H1 (cell line): ENCODE measurements around the gene KSR2. TPM values are rescaled to one million over a fixed set of nuclear protein-coding genes. Genes with fewer than 3 reads are reported as not detected.

Source experiments
- CTCF ChIA-PET: fragments of 300-600 bp; sonication (Branson Sonifier 250); formaldehyde crosslinking; loops from one replicate; lab custom pipeline; 2021; ENCODE audit not compliant: partially characterized antibody; lab: Charles Lee
- POLR2A ChIA-PET: fragments of 300-600 bp; sonication (Branson Sonifier 250); formaldehyde crosslinking; loops from one replicate; lab custom pipeline; 2021; ENCODE audit warnings: inconsistent platforms; ENCODE audit not compliant: partially characterized antibody; lab: Charles Lee
- DNase-seq, 2 experiments: peaks; one replicate each; pipeline versions ENCODE4 v3.0.0 to v3.0.0-alpha.2; 2010 to 2022; ENCODE audit warnings: low spot score in 2 of 2, low read depth in 1 of 2, mixed read lengths in 1 of 2
- FAIRE-seq: peaks from 2 replicates; lab custom pipeline; 2011; peaks lifted over from hg19 to GRCh38; lab: Jason Lieb, UNC
- H2AFZ ChIP-seq: 2 replicates; pipeline ENCODE4 v1.8.1; 2012; ENCODE audit warnings: low read length, inconsistent platforms
- H2AK5ac ChIP-seq: 2 replicates; pipeline ENCODE4 v1.6.1; 2013; ENCODE audit warnings: low read depth, low read length
- H2BK120ac ChIP-seq: replicated peaks from 2 replicates; pipeline ENCODE3; 2013; ENCODE audit warnings: low read depth, low read length, inconsistent platforms
- H2BK12ac ChIP-seq: 2 replicates; pipeline ENCODE4 v1.6.1; 2013; ENCODE audit warnings: low read depth, low read length
- H2BK15ac ChIP-seq: 2 replicates; pipeline ENCODE4 v1.6.1; 2013; ENCODE audit warnings: low read length
- H2BK20ac ChIP-seq: 2 replicates; pipeline ENCODE4 v1.6.1; 2013; ENCODE audit warnings: low read length
- H2BK5ac ChIP-seq: 2 replicates; pipeline ENCODE4 v1.6.1; 2013; ENCODE audit warnings: low read depth, low read length
- H3K14ac ChIP-seq: 2 replicates; pipeline ENCODE4 v1.6.1; 2013; ENCODE audit warnings: inconsistent platforms; ENCODE audit not compliant: insufficient read length
- H3K18ac ChIP-seq: 2 replicates; pipeline ENCODE4 v1.6.1; 2013; ENCODE audit warnings: low read length; ENCODE audit errors: extremely low read depth
- H3K23ac ChIP-seq: 2 replicates; pipeline ENCODE4 v1.6.1; 2013; ENCODE audit warnings: inconsistent platforms; ENCODE audit not compliant: insufficient read length
- H3K23me2 ChIP-seq: 2 replicates; pipeline ENCODE4 v1.6.1; 2013; ENCODE audit warnings: low read depth, low read length
- H3K27ac ChIP-seq: 2 replicates; pipeline ENCODE4 v1.6.1; 2011; ENCODE audit warnings: low read depth, low read length, inconsistent platforms
- H3K27me3 ChIP-seq, 4 experiments: replicated peaks in 1 of 4; 1 replicate in 1 of 4; 2 replicates in 3 of 4; pipeline versions ENCODE4 v1.6.1 to v1.8.1; 2011 to 2013; ENCODE audit warnings: low read length in 3 of 4, mild to moderate bottlenecking in 3 of 4, inconsistent platforms in 2 of 4, mixed read lengths in 2 of 4, moderate library complexity in 1 of 4; ENCODE audit not compliant: control insufficient read depth in 3 of 4, insufficient read depth in 3 of 4; ENCODE audit errors: extremely low read depth in 1 of 4
- H3K36me3 ChIP-seq, 4 experiments: 2 replicates each; pipeline versions ENCODE4 v1.6.1 to v1.8.1; 2011 to 2013; ENCODE audit warnings: mild to moderate bottlenecking in 4 of 4, low read length in 3 of 4, moderate library complexity in 2 of 4, control low read depth in 1 of 4, inconsistent platforms in 1 of 4; ENCODE audit not compliant: insufficient read depth in 4 of 4, control insufficient read depth in 2 of 4
- H3K4ac ChIP-seq: replicated peaks from 2 replicates; pipeline ENCODE3; 2013; ENCODE audit warnings: low read length, low read depth, mixed read lengths, inconsistent platforms; ENCODE audit not compliant: insufficient read length
- H3K4me1 ChIP-seq, 4 experiments: replicated peaks in 1 of 4; 1 replicate in 1 of 4; 2 replicates in 3 of 4; pipeline versions ENCODE4 v1.6.1 to v1.8.1; 2011 to 2013; ENCODE audit warnings: low read length in 3 of 4, inconsistent platforms in 2 of 4, mixed read lengths in 1 of 4; ENCODE audit not compliant: insufficient read depth in 4 of 4, control insufficient read depth in 3 of 4
- H3K4me2 ChIP-seq, 2 experiments: 2 replicates each; pipeline versions ENCODE4 v1.6.1 to v1.8.1; 2011 to 2013; ENCODE audit warnings: low read depth in 2 of 2, low read length in 2 of 2, control low read depth in 1 of 2, inconsistent platforms in 1 of 2, mild to moderate bottlenecking in 1 of 2; ENCODE audit not compliant: insufficient read depth in 1 of 2
- H3K4me3 ChIP-seq, 4 experiments: fragments of 200-600, 300-600 bp in 1 of 4; sonication (generic), shearing (Covaris generic), sonication (Bioruptor Twin) in 1 of 4; 2 replicates each; pipeline versions ENCODE4 v1.5.1 to v1.8.1; 2011 to 2016; ENCODE audit warnings: low read length in 4 of 4, low read depth in 3 of 4, control low read depth in 2 of 4, inconsistent platforms in 2 of 4, mild to moderate bottlenecking in 2 of 4, mixed read lengths in 1 of 4, moderate library complexity in 1 of 4; ENCODE audit not compliant: insufficient read depth in 2 of 4; ENCODE audit errors: extremely low read depth in 1 of 4
- H3K56ac ChIP-seq: replicated peaks from 2 replicates; pipeline ENCODE3; 2013; ENCODE audit warnings: low read depth, mild to moderate bottlenecking, mixed read lengths, low read length, inconsistent platforms; ENCODE audit not compliant: insufficient read length
- H3K79me1 ChIP-seq: 2 replicates; pipeline ENCODE4 v1.6.1; 2013; ENCODE audit warnings: low read depth, low read length, control low read depth
- H3K79me2 ChIP-seq, 2 experiments: 2 replicates each; pipeline versions ENCODE4 v1.6.1 to v1.8.1; 2012 to 2013; ENCODE audit warnings: low read length in 2 of 2, mild to moderate bottlenecking in 2 of 2, inconsistent platforms in 1 of 2; ENCODE audit not compliant: insufficient read depth in 2 of 2, control insufficient read depth in 1 of 2
- H3K9ac ChIP-seq, 4 experiments: replicated peaks in 1 of 4; 1 replicate in 1 of 4; 2 replicates in 3 of 4; pipeline versions ENCODE4 v1.6.1 to v1.8.1; 2011 to 2013; ENCODE audit warnings: low read depth in 3 of 4, low read length in 3 of 4, control low read depth in 2 of 4, mild to moderate bottlenecking in 2 of 4, moderate library complexity in 2 of 4, inconsistent platforms in 1 of 4; ENCODE audit errors: extremely low read depth in 1 of 4
- H3K9me3 ChIP-seq, 2 experiments: 2 replicates each; pipeline versions ENCODE4 v1.6.1 to v1.8.1; 2012 to 2013; ENCODE audit warnings: mild to moderate bottlenecking in 2 of 2, moderate library complexity in 2 of 2, control low read depth in 1 of 2, inconsistent platforms in 1 of 2, low read depth in 1 of 2, low read length in 1 of 2, mixed read lengths in 1 of 2; ENCODE audit not compliant: insufficient read depth in 2 of 2
- H4K20me1 ChIP-seq, 2 experiments: replicated peaks in 1 of 2; 2 replicates each; pipeline versions ENCODE3 to v1.8.1; 2011 to 2013; ENCODE audit warnings: inconsistent platforms in 2 of 2, low read length in 2 of 2, mild to moderate bottlenecking in 1 of 2; ENCODE audit not compliant: insufficient read depth in 2 of 2, control insufficient read depth in 1 of 2
- H4K5ac ChIP-seq: 2 replicates; pipeline ENCODE4 v1.6.1; 2013; ENCODE audit warnings: low read length, low read depth, mixed read lengths, inconsistent platforms; ENCODE audit not compliant: insufficient read length
- H4K8ac ChIP-seq: 2 replicates; pipeline ENCODE4 v1.8.0; 2013; ENCODE audit warnings: mild to moderate bottlenecking, moderate library complexity, low read length, inconsistent platforms; ENCODE audit not compliant: insufficient read depth; ENCODE audit errors: extremely low read depth
- H4K91ac ChIP-seq: replicated peaks from 2 replicates; pipeline ENCODE3; 2013; ENCODE audit warnings: low read length, mixed read lengths, inconsistent platforms; ENCODE audit not compliant: insufficient read length
- BACH1 ChIP-seq: IDR thresholded peaks from 2 replicates; pipeline ENCODE4 v1.6.1; 2012; ENCODE audit warnings: low read length, improper control_type of control experiment
- BCL11A ChIP-seq, 2 experiments: IDR thresholded peaks; one replicate each; pipeline ENCODE4 v1.6.1; 2011; ENCODE audit warnings: low read depth in 2 of 2, low read length in 2 of 2, mild to moderate bottlenecking in 2 of 2
- CREB1 ChIP-seq: IDR thresholded peaks from 2 replicates; pipeline ENCODE4 v1.6.1; 2012; ENCODE audit warnings: inconsistent platforms
- FOSL1 ChIP-seq: IDR thresholded peaks from 2 replicates; pipeline ENCODE4 v1.6.1; 2011; ENCODE audit warnings: mild to moderate bottlenecking, low read depth, low read length, moderate library complexity; ENCODE audit not compliant: insufficient read depth
- HDAC6 ChIP-seq: IDR thresholded peaks from one replicate; pipeline ENCODE4 v1.7.1; 2012; ENCODE audit warnings: low read depth, mild to moderate bottlenecking, inconsistent platforms, low read length, moderate library complexity
- JUN ChIP-seq: IDR thresholded peaks from 2 replicates; pipeline ENCODE4 v1.6.1; 2011; ENCODE audit warnings: low read depth, mild to moderate bottlenecking, improper control_type of control experiment, low read length
- NRF1 ChIP-seq: IDR thresholded peaks from 2 replicates; pipeline ENCODE4 v1.6.1; 2011; ENCODE audit warnings: mild to moderate bottlenecking, low read depth, low read length, improper control_type of control experiment
- RAD21 ChIP-seq, 2 experiments: IDR thresholded peaks in 1 of 2; conservative IDR thresholded peaks in 1 of 2; 2 replicates each; pipeline ENCODE4 v1.6.1; 2011; ENCODE audit warnings: low read depth in 2 of 2, low read length in 2 of 2, improper control_type of control experiment in 1 of 2, inconsistent platforms in 1 of 2, mild to moderate bottlenecking in 1 of 2, moderate library complexity in 1 of 2
- SIN3A ChIP-seq, 2 experiments: IDR thresholded peaks in 1 of 2; conservative IDR thresholded peaks in 1 of 2; 2 replicates each; pipeline ENCODE4 v1.6.1; 2011 to 2012; ENCODE audit warnings: low read length in 2 of 2, improper control_type of control experiment in 1 of 2, low read depth in 1 of 2, mild to moderate bottlenecking in 1 of 2
- SP1 ChIP-seq: IDR thresholded peaks from 2 replicates; pipeline ENCODE4 v1.6.1; 2011; ENCODE audit warnings: low read depth, low read length
- SP2 ChIP-seq: IDR thresholded peaks from 2 replicates; pipeline ENCODE4 v1.6.1; 2012; ENCODE audit warnings: mild to moderate bottlenecking, low read length, inconsistent platforms
- SUZ12 ChIP-seq: fragments of 200-600 bp; sonication (generic); IDR thresholded peaks from 2 replicates; pipeline ENCODE4 v1.6.1; 2012; ENCODE audit warnings: mild to moderate bottlenecking, inconsistent platforms, low read length, moderate library complexity, mixed read lengths
- TAF1 ChIP-seq: IDR thresholded peaks from 2 replicates; pipeline ENCODE4 v1.6.1; 2011; ENCODE audit warnings: mild to moderate bottlenecking, low read depth, low read length
- TBP ChIP-seq: IDR thresholded peaks from 2 replicates; pipeline ENCODE4 v1.6.1; 2011; ENCODE audit warnings: low read depth, low read length, improper control_type of control experiment
- TCF12 ChIP-seq: IDR thresholded peaks from 2 replicates; pipeline ENCODE4 v1.6.1; 2011; ENCODE audit warnings: low read depth, mild to moderate bottlenecking, low read length
- WGBS, 2 experiments: shearing (Covaris generic) in 1 of 2; methylation state at CpG; one replicate each; pipeline versions ENCODE4 v1.1.6 to v1.1.7; 2013 to 2015; ENCODE audit warnings: low lambda C conversion rate in 2 of 2, mixed read lengths in 2 of 2, inconsistent platforms in 1 of 2, low coverage in 1 of 2, missing lambda C conversion rate in 1 of 2; ENCODE audit not compliant: insufficient replicate concordance in 2 of 2, insufficient coverage in 1 of 2, insufficient read length in 1 of 2; ENCODE audit errors: extremely low coverage in 1 of 2, missing lambda C conversion rate in 1 of 2; 5-methylcytosine and 5-hydroxymethylcytosine counted together
- polyA plus RNA-seq, 7 experiments: library from polyadenylated mRNA; depleted of rRNA in 3 of 7; stranded (reverse) in 5 of 7; unstranded in 2 of 7; fragments of >200 nt in 5 of 7; fragments of 200-250 nt in 2 of 7; gene quantifications; 1 replicate in 5 of 7; 2 replicates in 1 of 7; 4 replicates in 1 of 7; pipeline versions ENCODE4 v1.2.1 to v1.2.3, GENCODE V29; 2011 to 2013; ENCODE audit warnings: missing spikeins in 2 of 7, mixed read lengths in 2 of 7
- total RNA-seq: library from RNA; stranded (reverse); fragmentation: NEBNext Ultra II Directional; extraction: Animal tissue kit (Norgen Biotek cat#: 25700); gene quantifications from 2 replicates; pipeline ENCODE4 v1.2.1, GENCODE V29; 2021

The KSR2 gene
- total and polyA plus RNA-seq, 2 of the 8 experiments (the other 6 are each of a cell fraction or from before 2014, with no cell fraction given), result 0.74 to 2.2 TPM

GRCh38 chr12:117882181-117882580 is 86.6 kb downstream of the KSR2 start:
- Histone ChIP-seq H2BK5ac (no peak overlapping the region), H2AFZ (no peak overlapping the region), H2BK15ac (no peak overlapping the region), H3K56ac (peak overlapping the region; percentile 98), H3K36me3 (no peaks in the 10 kb centered on the region), H3K14ac (no peak overlapping the region), H3K4ac (no peak overlapping the region), H4K91ac (no peak overlapping the region), H3K23ac (no peak overlapping the region)
- POLR2A ChIA-PET, result no interaction called here
- no peak for FAIRE-seq
- TF ChIP-seq SP1 (no peak), TAF1 (no peak), BCL11A (IDR thresholded peaks at IDR 0.05; ENCODE audit: low read depth in 2 of 2, low read length in 2 of 2) (no peak), CREB1 (no peak), SUZ12 (no peak), TBP (no peak), HDAC6 (no peak), SP2 (no peak), BACH1 (no peak), FOSL1 (no peak), RAD21 (IDR thresholded peaks at IDR 0.05 in 1 of 2, conservative IDR thresholded peaks at IDR 0.05 in 1 of 2; ENCODE audit: low read depth in 2 of 2, low read length in 2 of 2) (no peak), TCF12 (no peak), NRF1 (no peak), SIN3A (conservative IDR thresholded peaks at IDR 0.05 in 1 of 2, IDR thresholded peaks at IDR 0.05 in 1 of 2; ENCODE audit: low read depth in 1 of 2, low read length in 2 of 2) (no peak), JUN (no peak)
- TF ChIP-seq, all 59 proteins: peak for 0
- Histone ChIP-seq H3K79me2 (no peaks in the 10 kb centered on the region), H2BK20ac (no peak overlapping the region), H2BK120ac (no peak overlapping the region), H3K4me1 (peaks cover 0 to 3% (median 0%) of the 10 kb centered on the region in 4 experiments; a peak in 1 of 7 replicates), H3K27ac (no peak overlapping the region), H2BK12ac (no peak overlapping the region), H3K4me3 (no peak overlapping the region), H3K23me2 (peaks cover 8% of the 10 kb centered on the region; the same call in 1 of the 2 replicates), H3K27me3 (no peaks in the 10 kb centered on the region), H3K4me2 (no peak overlapping the region), H4K5ac (no peak overlapping the region), H3K9ac (no peak overlapping the region), H3K9me3 (no peaks in the 10 kb centered on the region), H4K20me1 (peaks cover 0 to 6% of the 10 kb centered on the region in 2 experiments), H4K8ac (no peak overlapping the region), H3K79me1 (no peaks in the 10 kb centered on the region), H2AK5ac (no peak overlapping the region), H3K18ac (no peak overlapping the region)
- 89% methylated on average over 1 of the region's 1 CpG; no CpG with 5 or more reads in 1 of the 2 experiments for WGBS, 2 experiments
- no peak for DNase-seq
- CTCF ChIA-PET, result interaction anchor here (1.0 to 1.1 kb wide), 2 partner anchors 153 to 512 kb away, joined by 3 read pairs; no protein-coding TSS in a partner anchor
